Measurements from ENCODE around the gene FGA. TPM values are rescaled to one million over a fixed set of nuclear protein-coding genes. Genes with fewer than 3 reads are reported as not detected.

FGA gene
- total RNA-seq (2014; rRNA removed; shearing (Covaris generic); ENCODE audit: low replicate concordance): not detected in 2 replicates

DNA sequence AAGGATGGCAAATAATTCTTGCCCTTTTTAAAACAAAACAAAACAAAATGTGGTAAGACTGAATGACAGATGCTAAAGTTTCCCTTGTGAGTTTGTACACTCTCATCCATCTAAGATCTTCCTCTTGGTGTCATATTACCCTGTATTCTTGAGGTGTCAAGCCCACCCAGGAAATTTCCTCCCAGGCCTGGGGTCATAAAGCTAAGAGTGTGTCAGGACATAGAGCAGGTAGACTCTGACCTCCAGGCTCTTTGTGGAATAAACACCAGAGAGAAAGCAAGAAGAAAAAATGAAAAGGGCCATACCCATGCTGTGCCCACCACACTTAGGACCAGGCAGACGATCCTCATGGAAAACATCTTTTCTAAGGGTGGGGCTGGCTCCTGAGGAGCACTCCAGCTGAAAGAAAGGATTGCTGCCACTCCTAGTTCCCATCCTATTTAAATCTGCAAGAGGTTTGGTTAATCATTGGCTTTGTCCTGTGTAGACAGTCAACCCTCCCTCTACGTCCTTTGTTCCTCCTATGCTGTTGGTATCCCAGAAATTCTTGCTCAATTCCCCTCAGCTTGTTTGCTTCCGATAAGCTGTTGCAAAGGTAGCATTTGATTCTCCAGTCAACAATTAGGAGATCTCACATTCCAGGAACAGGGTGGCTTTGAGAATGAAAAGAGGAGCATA, at the start of gene FGA:
TSS of gene FGA (minus strand) at position 414 of the 678 bp plus-strand sequence. CDS start at position 359, 55 bp downstream.
- in situ Hi-C loops (cut with HindIII; ENCODE audit: low pct_unique_long_range_greater_than_20kb, low sequenced_read_pairs): no loop called here
- DNase-seq (ENCODE audit: low read depth): no peak

DNA sequence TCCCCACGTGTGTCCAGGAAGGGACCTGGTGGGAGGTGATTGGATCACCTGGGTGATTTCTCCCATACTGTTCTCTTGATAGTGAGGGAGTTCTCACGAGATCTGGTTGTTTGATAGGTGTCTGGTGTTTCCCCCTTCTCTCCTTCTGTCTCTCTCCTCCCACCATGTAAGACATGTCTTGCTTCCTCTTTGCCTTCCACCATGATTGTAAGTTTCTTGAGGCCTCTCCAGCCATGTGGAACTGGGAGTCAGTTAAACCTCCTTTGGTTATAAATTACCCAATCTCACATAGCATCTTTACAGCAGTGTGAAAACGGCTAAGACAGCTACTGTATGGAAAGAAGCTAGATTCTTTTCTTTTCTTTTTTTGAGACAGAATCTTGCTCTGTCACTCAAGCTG, 43.5 kb upstream of the FGA start:
- no peak for DNase-seq (ENCODE audit: low read depth)
- in situ Hi-C loops (cut with HindIII; ENCODE audit: low pct_unique_long_range_greater_than_20kb, low sequenced_read_pairs): no loop called here

DNA sequence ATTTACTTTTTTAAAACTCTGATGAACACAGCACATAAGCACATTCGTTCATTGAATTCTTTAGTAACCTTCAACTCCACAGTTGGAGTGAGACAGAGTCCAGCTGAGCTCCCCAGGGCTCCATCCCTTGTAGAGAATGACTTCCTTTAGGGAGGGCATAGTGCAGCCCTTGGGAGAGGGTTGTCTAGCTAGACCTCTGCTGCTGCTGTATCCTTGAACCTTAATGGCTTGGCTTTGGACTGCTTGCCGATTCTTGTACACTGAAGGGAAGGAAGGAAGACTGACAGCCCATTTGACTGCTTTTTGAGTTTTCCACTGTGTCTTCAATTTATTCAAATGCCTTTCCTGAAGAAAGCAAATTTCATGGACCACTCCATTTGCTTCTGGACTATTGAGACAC, 41.3 kb upstream of the FGA start:
- in situ Hi-C loops (cut with HindIII; ENCODE audit: low pct_unique_long_range_greater_than_20kb, low sequenced_read_pairs): no loop called here

DNA sequence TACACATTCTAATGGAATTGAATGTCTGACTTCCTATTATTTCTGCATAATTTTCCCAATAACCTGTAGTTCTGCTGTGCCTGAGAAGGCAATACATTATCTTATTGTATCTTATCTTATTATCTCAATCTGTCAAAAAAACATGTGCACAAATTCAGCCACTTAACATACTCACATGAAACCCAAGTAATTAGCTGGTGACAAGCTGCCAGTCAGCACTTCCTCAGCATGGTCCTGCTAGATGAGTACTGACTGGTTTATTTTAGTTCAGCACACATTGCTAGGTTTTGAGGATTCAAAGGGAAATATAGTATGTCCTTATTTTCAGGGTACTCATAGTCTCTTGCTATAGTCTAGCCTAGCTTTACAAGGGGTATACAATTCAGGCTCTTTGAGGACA, 39.8 kb upstream of the FGA start:
- in situ Hi-C loops (cut with HindIII; ENCODE audit: low pct_unique_long_range_greater_than_20kb, low sequenced_read_pairs): no loop called here
- no peak for DNase-seq (ENCODE audit: low read depth)

More for the DNA sequence above, 41.3 kb upstream of the FGA start:
- DNase-seq (ENCODE audit: low read depth): no peak

DNA sequence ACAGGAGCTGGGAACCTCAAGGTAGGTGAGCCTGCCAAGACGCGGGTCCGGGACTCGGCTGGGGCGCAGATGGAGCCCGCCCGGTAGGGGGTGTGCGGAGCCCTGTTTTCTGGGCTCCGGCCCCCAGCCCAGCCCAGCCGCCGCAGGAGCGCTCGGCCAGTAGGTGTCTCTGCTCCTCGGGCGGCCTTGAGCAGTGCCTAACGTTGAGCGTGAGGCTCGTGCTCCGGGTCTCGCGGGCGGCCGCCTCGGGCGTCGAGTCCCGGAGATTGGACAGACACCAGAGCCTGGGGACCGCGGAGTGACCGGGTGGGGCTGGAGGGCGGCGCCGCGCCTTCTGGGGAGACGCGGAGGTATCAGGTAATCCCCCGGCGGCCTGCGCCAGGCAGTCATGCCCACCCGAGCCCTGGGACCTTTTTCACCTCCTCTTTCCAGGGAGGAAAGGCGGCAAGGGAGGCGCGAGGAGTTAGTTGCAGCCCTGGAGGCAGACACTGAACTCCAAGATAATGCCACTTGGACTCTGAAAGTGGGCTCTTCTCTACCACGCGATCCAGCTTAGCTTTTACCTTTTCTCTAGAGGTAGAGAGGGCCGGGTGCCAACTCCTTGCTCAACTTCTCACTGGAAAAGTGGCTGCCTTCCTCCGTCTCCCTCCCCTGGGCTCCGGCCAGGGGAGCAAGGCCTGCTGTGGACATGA, 36.4 kb upstream of the FGA start:
- DNase-seq (ENCODE audit: low read depth): peak; percentile 74

DNA sequence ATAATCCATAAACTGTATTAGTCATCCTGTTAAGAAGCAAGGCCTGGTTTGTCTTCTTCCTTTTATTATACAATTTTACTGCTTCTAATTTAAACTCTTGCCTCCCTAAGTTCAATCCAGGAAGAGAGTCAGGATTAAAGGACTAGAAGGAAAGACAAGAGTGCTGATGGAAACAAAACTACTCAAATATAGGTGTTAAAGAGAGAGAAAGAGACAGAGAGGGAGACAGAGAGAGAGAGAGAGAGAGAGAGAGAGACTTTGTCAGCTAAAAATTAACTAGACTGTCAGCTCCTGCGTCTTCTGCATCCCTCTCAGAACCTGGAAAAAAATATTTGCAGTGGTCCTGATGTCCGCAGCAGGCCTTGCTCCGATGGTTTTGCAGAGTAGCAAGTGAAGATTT, 35.4 kb upstream of the FGA start:
- in situ Hi-C loops (cut with HindIII; ENCODE audit: low pct_unique_long_range_greater_than_20kb, low sequenced_read_pairs): no loop called here
- peak; percentile 66 for DNase-seq (ENCODE audit: low read depth)

More for the DNA sequence above, 36.4 kb upstream of the FGA start:
- in situ Hi-C loops (cut with HindIII; ENCODE audit: low pct_unique_long_range_greater_than_20kb, low sequenced_read_pairs): no loop called here

DNA sequence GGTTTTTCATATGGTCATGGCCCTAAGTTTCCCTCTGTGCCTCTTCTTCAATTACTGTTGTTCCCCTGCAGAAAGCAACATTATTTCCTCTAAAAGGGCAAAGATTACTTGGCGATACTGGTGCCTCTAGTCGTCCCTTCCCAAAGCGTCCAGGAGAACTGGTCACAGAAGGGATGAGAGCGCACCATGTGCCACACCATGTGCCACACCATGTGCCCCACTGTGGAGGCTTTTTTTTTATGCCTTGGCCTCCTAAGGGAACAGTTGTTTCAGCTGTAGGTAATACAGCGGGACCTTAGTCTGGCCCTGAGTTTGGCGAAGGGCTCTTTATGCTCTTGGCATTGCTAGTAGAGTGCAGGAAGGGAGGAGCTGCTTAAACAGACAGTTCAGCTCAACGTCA, 33.5 kb upstream of the FGA start:
- in situ Hi-C loops (cut with HindIII; ENCODE audit: low pct_unique_long_range_greater_than_20kb, low sequenced_read_pairs): no loop called here
- no peak for DNase-seq (ENCODE audit: low read depth)

DNA sequence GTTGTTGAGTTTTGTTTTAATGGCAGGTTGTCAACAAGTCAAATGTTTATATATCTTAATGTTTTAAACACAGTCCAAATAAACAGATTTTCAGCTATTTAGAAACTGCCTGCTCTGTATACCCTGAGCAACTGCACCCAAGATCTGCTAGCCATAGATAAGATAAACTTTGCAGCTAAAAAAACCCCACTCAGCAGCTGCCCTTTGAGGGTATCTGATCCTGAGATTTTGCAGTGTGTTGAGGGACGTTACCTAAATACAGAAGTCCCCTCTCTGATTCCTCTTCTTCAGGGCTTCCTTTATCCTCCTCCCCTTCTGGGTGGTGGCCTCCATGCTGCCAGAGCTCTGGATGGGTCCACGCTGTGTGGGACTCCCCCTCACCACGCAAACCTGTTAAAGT, 32.9 kb upstream of the FGA start:
- DNase-seq (ENCODE audit: low read depth): no peak
- in situ Hi-C loops (cut with HindIII; ENCODE audit: low pct_unique_long_range_greater_than_20kb, low sequenced_read_pairs): no loop called here

DNA sequence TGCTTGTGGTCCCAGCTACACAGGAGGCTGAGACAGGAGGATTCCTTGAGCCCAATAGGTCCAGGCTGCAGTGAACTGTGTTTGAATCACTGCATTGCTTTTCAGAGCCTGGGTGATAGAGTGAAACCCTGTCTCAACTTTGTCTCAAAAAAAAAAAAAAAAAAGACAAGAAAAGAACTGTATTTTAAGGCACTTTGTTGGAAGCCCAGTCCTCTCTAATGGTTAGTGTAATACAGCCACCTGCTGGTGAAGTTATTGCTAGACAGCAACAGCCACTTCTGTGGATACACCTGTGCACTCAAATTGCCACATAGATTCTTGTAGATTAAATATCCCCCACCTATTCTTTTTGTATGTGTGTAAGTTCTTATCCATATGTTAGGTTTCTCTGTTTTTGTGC, 32.1 kb upstream of the FGA start:
- DNase-seq (ENCODE audit: low read depth): peak; percentile 42
- in situ Hi-C loops (cut with HindIII; ENCODE audit: low pct_unique_long_range_greater_than_20kb, low sequenced_read_pairs): no loop called here

DNA sequence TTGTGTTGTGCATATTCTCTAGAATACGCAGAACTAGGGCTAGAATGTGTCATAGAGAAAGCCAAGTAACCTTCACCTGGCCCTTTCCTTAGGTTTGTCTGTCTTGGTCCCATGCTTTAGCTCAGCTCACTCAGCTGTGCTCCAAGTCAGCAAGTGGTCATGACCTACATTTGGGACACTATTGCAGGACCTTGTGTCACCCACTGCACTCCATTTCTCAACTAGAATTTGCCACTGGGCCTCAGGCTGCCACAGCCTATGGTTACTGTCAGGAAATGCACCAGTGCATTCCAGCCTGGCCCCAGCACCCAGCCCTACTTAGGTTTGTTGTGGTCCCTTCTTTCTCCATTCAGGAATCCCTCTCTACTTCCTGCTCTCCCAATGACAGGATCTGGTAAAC, 29.6 kb upstream of the FGA start:
- DNase-seq (ENCODE audit: low read depth): no peak
- in situ Hi-C loops (cut with HindIII; ENCODE audit: low pct_unique_long_range_greater_than_20kb, low sequenced_read_pairs): no loop called here

DNA sequence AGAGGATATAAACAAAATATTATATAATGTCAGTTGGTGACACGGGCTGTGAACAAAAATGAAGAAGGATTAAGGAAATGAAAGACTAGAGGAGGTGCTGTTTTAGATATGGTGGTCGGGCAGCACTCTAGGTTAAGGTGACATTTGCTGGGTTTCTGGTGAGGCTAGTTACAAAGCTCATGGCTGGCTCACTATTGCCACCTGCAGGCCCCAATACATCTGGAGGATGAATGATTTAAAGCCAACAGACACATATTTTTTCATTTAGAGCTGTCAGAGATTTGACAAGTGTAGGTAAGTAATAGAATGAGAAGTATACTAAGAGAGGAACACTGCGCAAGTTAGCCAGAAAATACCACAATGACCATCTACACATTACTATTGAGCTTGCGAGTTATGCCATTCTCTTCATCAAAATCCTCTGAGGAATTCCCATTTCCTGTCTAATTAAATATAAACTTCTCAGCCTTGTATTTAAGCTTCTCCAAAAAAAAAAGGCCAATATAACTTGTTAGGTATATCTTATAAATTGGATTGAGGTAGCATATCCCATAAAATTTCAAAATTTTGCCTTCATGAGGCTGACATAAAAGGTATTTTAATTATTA, 28.3 kb upstream of the FGA start:
- peak; percentile 34 for DNase-seq (ENCODE audit: low read depth)
- in situ Hi-C loops (cut with HindIII; ENCODE audit: low pct_unique_long_range_greater_than_20kb, low sequenced_read_pairs): no loop called here

DNA sequence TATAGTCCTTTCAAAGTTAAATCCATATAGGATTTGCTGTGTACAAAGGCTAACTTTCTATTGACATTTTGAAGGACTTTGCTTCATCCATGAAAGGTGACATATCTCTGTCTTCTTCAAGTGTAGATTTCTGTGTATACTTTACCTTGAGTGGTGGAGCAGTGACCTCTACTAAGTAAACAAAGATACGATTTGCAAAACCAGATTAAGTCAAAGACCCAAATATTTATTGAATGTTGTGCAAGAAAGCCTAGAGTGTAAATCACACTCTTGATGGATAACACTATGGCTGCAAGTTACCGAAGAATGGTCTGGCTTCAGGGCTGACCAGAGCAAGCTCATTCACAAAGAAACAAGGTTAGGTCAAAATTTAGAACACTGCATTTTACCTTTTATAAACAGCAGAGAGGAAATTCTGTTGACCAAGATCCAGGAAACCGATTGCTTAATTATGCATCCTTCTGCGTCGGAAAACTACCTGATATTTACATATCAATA, 27.3 kb upstream of the FGA start:
- in situ Hi-C loops (cut with HindIII; ENCODE audit: low pct_unique_long_range_greater_than_20kb, low sequenced_read_pairs): no loop called here
- no peak for DNase-seq (ENCODE audit: low read depth)

DNA sequence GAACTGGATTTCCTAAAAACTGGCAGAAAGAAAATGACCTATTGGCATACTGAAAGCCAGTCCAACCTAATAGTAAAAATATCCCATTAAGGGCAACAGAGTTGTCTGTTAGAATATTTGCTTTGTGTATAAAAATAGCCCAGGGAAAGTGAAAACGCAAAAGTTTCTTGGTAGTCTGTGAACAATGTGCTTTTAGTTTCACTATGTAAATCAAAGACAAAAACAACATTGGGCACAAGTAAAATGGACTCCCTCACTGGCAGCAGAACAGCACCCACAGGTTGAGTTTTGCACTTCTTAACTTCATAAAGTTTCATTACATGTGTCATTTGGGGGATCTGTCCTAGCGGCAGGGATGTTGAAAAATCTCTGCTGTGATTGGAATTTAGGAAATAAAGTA, 26.2 kb upstream of the FGA start:
- DNase-seq (ENCODE audit: low read depth): no peak
- in situ Hi-C loops (cut with HindIII; ENCODE audit: low pct_unique_long_range_greater_than_20kb, low sequenced_read_pairs): no loop called here

DNA sequence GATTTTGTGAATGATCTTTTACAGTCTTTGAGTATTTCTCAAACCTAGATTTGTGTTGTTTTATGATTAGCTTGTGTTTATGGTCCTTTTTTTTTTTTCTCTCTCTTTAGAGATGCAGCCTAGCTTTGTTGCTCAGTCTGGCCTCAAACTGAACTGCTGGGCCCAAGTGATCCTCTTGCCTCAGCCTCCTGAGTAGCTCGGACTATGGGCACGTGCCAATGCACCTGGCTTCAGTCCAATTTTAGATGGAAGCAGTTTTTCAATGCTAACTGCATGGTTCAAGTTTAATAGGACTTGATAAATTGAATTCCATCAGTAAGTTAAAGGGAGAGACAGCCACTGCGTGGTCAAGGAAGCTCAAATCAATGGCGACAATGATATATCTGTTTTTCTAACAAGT, 25.7 kb upstream of the FGA start:
- in situ Hi-C loops (cut with HindIII; ENCODE audit: low pct_unique_long_range_greater_than_20kb, low sequenced_read_pairs): no loop called here
- no peak for DNase-seq (ENCODE audit: low read depth)

DNA sequence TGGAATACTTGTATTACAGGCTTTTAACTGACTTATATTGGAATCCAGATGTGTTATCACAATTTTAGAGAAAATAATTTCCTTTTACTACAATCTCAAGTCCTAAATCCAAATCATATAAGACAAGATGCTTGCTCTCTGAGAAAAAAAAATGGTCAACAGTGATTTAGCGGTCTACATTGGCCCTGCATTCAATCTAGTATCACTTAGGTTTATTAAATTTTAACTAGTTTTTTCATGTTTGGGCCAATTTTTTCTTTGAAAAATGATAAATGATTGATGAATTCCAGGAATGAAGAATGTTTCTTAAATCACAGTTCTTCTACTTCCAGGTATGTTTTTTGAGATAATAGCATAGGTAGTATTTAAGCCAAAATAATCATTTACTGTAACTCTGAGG, 24.7 kb upstream of the FGA start:
- peak; percentile 35 for DNase-seq (ENCODE audit: low read depth)
- in situ Hi-C loops (cut with HindIII; ENCODE audit: low pct_unique_long_range_greater_than_20kb, low sequenced_read_pairs): no loop called here

DNA sequence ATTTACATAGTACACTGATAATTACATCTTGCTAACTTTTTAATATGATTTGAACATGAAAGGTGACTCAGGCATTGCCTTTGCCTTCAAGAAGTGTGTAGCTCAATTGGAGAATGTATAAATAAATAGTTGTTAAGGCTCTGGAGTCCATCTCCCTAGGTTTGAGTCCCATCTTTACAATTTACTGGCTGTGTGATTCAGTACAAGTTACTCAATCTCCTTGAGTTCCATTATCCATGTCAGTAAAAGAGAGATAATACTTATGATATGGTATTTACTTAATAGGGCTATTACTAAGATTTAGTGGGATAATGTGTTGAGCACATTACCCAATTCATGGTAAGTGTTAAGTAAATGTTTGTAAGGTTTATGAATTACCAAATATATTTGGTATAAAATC, 23.8 kb upstream of the FGA start:
- in situ Hi-C loops (cut with HindIII; ENCODE audit: low pct_unique_long_range_greater_than_20kb, low sequenced_read_pairs): no loop called here
- no peak for DNase-seq (ENCODE audit: low read depth)

DNA sequence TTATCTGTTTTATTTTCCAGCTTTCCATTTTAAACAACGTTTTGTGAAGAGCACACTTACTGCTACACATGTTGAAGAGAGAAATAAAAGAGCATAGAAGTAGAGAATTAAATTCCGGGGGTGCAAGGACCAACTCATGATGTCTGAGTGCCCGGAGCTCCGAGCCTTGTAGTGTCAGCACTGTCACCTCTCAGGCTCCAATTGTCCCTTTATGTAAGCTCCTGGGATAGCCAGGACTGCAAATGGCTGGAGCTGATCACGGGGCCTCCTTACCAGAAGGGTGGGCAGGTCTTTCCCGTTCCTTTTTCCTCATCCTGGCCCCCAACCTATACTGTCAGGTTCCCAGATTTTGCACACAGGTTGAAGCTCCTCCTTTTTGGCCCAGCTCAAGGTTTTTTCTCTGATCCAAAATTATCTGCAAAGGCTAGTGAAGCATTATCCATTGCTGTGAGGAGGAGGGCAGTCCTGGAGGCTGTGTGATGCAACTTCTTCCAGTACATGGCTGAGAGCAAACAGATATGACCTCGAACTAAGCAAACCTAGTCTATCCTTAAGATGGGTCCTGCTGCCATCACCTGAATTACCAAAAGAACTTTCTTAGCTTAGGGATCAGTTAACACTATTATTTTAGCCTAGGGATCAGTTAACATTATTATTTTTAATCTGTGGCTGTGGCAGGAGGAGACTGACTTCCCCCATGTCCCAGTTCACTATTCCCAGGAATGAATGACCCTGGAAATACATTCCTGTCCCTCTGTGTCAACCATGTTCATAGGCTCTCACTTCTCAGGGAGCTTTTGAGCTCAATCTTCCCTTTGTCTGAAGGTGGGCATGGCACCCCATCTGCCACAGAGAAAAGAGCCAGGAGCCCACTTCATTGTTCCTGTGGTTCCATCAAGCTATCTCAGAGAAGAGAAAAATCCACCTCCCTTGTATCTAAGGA, 22.2 kb upstream of the FGA start, which contains the start of gene FGG:
TSS of gene FGG (minus strand) at position 185 of the 943 bp plus-strand sequence. CDS start at position 138, 47 bp downstream.
- in situ Hi-C loops (cut with HindIII; ENCODE audit: low pct_unique_long_range_greater_than_20kb, low sequenced_read_pairs): no loop called here

DNA sequence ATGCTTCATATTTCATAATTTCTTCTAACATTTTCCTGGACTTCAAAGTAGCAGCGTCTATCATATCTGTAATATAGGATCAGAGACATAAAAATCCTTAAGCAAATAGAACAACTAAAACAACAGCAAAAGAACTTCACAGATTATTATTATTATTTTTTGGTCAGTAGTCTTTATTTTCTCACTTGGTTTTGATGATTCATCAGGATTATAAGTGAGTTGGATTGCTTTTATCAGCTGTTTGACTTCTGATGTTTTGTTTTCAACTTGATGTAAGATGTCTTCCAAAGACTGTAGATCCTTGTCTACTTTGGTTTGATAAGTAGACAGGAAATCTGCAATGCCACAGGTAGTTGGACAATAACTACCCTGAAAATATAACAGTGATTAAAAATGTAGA, 21.3 kb upstream of the FGA start:
- no peak for DNase-seq (ENCODE audit: low read depth)
- in situ Hi-C loops (cut with HindIII; ENCODE audit: low pct_unique_long_range_greater_than_20kb, low sequenced_read_pairs): no loop called here

More for the DNA sequence above, 22.2 kb upstream of the FGA start, which contains the start of gene FGG:
- no peak for DNase-seq (ENCODE audit: low read depth)
